Hematopoietic multipotent progenitor cell treated with erythropoietin and hydrocortisone succinate and interleukin-3 and kit ligand, for 4 days (in vitro differentiated cells): Measurements from ENCODE around the gene NSL1.

Experiments
- DNase-seq: peaks from one replicate; pipeline ENCODE4 v3.0.0-alpha.2; 2015

NSL1 gene

GRCh38 chr1:212683357-212683722 is 108.2 kb downstream of the NSL1 start:
- DNase-seq = peak; percentile 69

- no peak for DNase-seq
These were observed 110.7 kb downstream of the NSL1 start for GRCh38 chr1:212680680-212681389.

GRCh38 chr1:212678456-212679410 is 112.8 kb downstream of the NSL1 start:
- DNase-seq = no peak

DNA sequence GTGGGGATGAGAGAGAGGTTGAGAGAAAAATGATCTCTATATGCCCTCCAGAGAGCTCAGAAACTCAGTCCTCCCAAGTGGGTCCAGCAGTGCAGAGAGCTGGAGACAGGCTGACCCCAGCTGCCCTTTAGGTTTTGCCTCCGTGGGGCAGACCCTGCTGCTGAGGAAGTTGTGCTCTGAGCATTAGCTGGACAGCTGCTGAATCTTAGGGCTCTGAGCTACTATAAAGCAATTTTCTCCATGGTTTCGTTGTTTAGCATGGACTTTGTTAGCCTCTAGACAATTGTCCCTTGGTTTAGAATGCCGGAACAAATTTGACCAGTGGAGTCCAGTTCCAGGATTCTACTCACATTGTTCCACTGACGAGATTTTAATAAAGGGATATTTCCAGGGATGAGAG is 114.0 kb downstream of the NSL1 start:
- no peak for DNase-seq

- no peak for DNase-seq
These were observed 114.4 kb downstream of the NSL1 start for GRCh38 chr1:212677136-212677535.
